ENCODE measurements around the gene FXYD2. TPM values are rescaled to one million over a fixed set of nuclear protein-coding genes. Genes with fewer than 3 reads are reported as not detected.
"Not testable (repeated sequence)": the region's sequence is repeated elsewhere in the genome, so short reads cannot be mapped to it uniquely, and the experiment has no call there.

FXYD2 gene
- total and polyA plus RNA-seq, 7 experiments from 2014 or later, result 3.1 to 25.6 (median 5.6) TPM

DNA sequence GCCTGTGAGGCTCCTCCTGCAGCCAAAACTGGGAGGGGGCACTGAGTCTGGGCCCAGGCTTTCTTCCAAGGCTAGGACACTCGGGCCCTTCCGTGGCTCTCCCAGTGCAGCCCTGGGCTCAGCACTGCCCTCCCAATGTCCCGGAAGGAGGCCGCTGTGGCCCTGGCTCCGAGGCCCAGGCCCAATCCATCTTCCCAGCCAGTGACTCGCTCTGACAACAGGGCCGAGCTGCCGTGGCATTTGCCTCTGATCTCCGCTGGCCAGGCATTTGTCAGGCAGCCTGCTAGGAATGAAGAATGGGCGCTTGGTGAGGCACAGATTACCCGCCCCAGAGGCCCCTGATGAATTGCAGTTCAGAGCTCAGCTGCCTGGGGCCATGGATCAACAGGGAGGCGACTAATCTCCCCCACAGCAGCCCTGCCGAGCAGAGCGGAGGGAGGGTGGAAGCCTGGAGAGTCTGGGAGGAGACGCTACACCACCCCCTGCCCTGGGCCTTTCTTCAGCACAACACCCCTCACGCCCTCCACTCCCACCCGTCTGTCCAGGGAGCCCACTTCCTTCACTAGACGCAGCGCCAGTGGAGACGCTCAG is 8.3 kb downstream of the FXYD2 start:
- ChIA-PET CTCF (interaction anchor here (0.5 to 7.5 kb wide), 13 partner anchors 10 to 1331 kb away, joined by 3 to 189 read pairs (median 10); no protein-coding TSS in a partner anchor), POLR2A (interaction anchor here (1.3 to 3.4 kb wide), 5 partner anchors 9 to 236 kb away, joined by 4 to 25 read pairs (median 6); partner anchors contain the start of gene FXYD2)
- Histone ChIP-seq H3K36me3 (ENCODE audit: control insufficient read depth in 2 of 3, insufficient read depth in 3 of 3, low read length in 3 of 3) (no peaks in the 10 kb centered on the region), H3K4me3 (ENCODE audit: low read length) (no peak overlapping the region), H3K4me1 (ENCODE audit: control insufficient read depth in 2 of 2, insufficient read depth in 2 of 2, low read length in 2 of 2) (peaks cover 39 to 43% of the 10 kb centered on the region in 2 donors), H3K27me3 (ENCODE audit: control insufficient read depth in 2 of 2, insufficient read depth in 2 of 2, low read length in 2 of 2) (no peaks in the 10 kb centered on the region), H3K9me3 (ENCODE audit: control insufficient read depth in 2 of 3, low read length in 3 of 3) (no peaks in the 10 kb centered on the region), H3K27ac (ENCODE audit: low read depth, low read length) (peak overlapping the region; percentile 60)
- Mint-ChIP-seq H3K27ac (peak overlapping the region; percentile 78 to 93 (median 84)), H3K9me3 (no peaks in the 10 kb centered on the region), H3K4me3 (peak overlapping the region in 6 of 10 donors; percentile 24 to 79 (median 73)), H3K27me3 (no peaks in the 10 kb centered on the region), H3K4me1 (peaks cover 29 to 56% (median 40%) of the 10 kb centered on the region in 7 donors), H3K36me3 (peaks cover 0 to 2% (median 0%) of the 10 kb centered on the region in 5 donors)
- ATAC-seq (no peak), DNase-seq (no peak)
- intact Hi-C loops (cut with micrococcal nuclease), result loop anchor here (2.0 to 10.0 kb wide), 3 partner anchors 389 to 1566 kb away; partner anchors contain the start of gene USP2 (in 1 of the 2)

DNA sequence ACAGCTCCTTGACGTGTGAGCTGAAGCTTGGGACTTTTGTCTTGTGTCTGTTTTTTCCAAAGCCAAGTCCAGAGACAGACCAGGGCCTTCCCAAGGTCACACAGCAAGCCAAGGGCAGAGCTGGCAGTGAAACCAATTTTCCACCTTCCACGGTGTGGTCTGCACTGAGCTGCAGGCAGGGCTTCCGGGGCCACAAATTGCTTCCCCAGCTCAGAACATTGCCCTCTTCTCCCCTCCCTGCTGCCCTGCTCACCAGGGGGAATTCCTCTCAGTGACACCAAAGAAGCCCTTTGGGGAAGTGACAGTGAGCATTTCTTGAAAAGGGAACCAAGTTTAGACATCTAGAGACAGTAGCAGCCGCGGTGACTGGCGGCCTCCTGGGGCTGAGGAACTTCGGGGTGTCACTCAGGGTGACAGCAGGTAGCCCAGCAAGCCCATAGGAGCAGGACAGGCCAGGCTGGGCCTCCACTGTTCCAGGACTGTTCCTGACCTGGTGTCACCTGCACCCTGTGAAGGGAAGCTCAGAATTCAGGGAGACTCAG is 9.2 kb downstream of the FXYD2 start:
- no peaks in the 10 kb centered on the region for H3K9me3 ChIP-seq (ENCODE audit: control insufficient read depth in 2 of 3, low read length in 3 of 3)
- Mint-ChIP-seq H3K36me3 (peaks cover 0 to 2% (median 0%) of the 10 kb centered on the region in 5 donors), H3K9me3 (no peaks in the 10 kb centered on the region), H3K4me1 (peaks cover 29 to 60% (median 40%) of the 10 kb centered on the region in 7 donors), H3K27ac (peak overlapping the region; percentile 78 to 93 (median 84)), H3K27me3 (no peaks in the 10 kb centered on the region), H3K4me3 (peak overlapping the region; percentile 52 to 82 (median 74))
- peaks cover 39 to 42% of the 10 kb centered on the region in 2 donors for H3K4me1 ChIP-seq (ENCODE audit: control insufficient read depth in 2 of 2, insufficient read depth in 2 of 2, low read length in 2 of 2)
- ChIA-PET POLR2A (interaction anchor here (0.6 to 3.4 kb wide), 9 partner anchors 8 to 853 kb away, joined by 3 to 25 read pairs (median 5); partner anchors contain the start of gene FXYD2), CTCF (interaction anchor here (0.7 to 7.5 kb wide), 12 partner anchors 8 to 389 kb away, joined by 3 to 189 read pairs (median 4); no protein-coding TSS in a partner anchor)
- ATAC-seq (peak; percentile 89), DNase-seq (peak; percentile 54 to 85 (median 70))
- H3K4me3 ChIP-seq (ENCODE audit: low read length), result peak overlapping the region; percentile 49
- peak overlapping the region; percentile 60 for H3K27ac ChIP-seq (ENCODE audit: low read depth, low read length)
- intact Hi-C loops (cut with micrococcal nuclease), result loop anchor here (1.0 to 10.0 kb wide), 6 partner anchors 14 to 1567 kb away; partner anchors contain the start of genes IL10RA (in 1 of the 2) and USP2 (in 1 of the 2)
- no peaks in the 10 kb centered on the region for H3K36me3 ChIP-seq (ENCODE audit: control insufficient read depth in 2 of 3, insufficient read depth in 3 of 3, low read length in 3 of 3)
- no peaks in the 10 kb centered on the region for H3K27me3 ChIP-seq (ENCODE audit: control insufficient read depth in 2 of 2, insufficient read depth in 2 of 2, low read length in 2 of 2)

DNA sequence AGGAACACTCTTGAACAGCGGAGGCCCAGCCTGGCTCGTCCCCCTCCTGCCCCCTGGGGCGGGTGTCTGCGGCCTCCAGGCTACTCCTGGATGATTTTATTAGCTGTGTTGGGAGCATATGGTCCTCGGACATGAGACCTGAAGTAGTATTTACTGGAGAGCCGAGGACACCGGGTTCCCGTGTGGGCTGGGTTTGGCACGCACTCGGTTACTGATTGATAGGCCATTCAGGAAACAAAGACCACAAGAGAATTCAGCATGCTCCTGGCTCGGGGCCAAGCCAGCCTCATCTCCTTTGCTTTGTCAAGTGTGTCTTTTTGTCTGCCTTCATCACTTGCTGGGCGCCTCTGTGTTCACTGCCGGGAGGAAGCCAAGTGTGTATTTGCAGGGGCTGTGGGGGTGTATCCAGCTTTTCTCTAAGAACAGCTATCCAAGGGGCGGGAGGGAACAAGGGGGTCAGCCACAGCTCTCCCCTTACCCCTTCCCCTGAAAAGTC is 9.7 kb downstream of the FXYD2 start:
- Histone ChIP-seq H3K27me3 (ENCODE audit: control insufficient read depth in 2 of 2, insufficient read depth in 2 of 2, low read length in 2 of 2) (no peaks in the 10 kb centered on the region), H3K27ac (ENCODE audit: low read depth, low read length) (peak overlapping the region; percentile 60), H3K36me3 (ENCODE audit: control insufficient read depth in 2 of 3, insufficient read depth in 3 of 3, low read length in 3 of 3) (no peaks in the 10 kb centered on the region), H3K4me1 (ENCODE audit: control insufficient read depth in 2 of 2, insufficient read depth in 2 of 2, low read length in 2 of 2) (peaks cover 39 to 42% of the 10 kb centered on the region in 2 donors), H3K9me3 (ENCODE audit: control insufficient read depth in 2 of 3, low read length in 3 of 3) (no peaks in the 10 kb centered on the region), H3K4me3 (ENCODE audit: low read length) (peak overlapping the region; percentile 49)
- peaks cover 29 to 63% (median 43%) of the 10 kb centered on the region in 7 donors for H3K4me1 Mint-ChIP-seq
- H3K9me3 Mint-ChIP-seq, result no peaks in the 10 kb centered on the region
- H3K27me3 Mint-ChIP-seq, result peaks cover 0 to under 1% (median 0%) of the 10 kb centered on the region in 5 donors
- peak; percentile 60 to 85 (median 78) for DNase-seq
- ChIA-PET POLR2A (interaction anchor here (0.9 to 3.4 kb wide), 8 partner anchors 7 to 240 kb away, joined by 3 to 25 read pairs (median 6); partner anchors contain the start of gene FXYD2), CTCF (interaction anchor here (0.8 to 7.5 kb wide), 10 partner anchors 9 to 389 kb away, joined by 3 to 189 read pairs (median 8); no protein-coding TSS in a partner anchor)
- intact Hi-C loops (cut with micrococcal nuclease), result loop anchor here (1.0 to 10.0 kb wide), 6 partner anchors 14 to 1567 kb away; partner anchors contain the start of genes IL10RA (in 1 of the 2) and USP2 (in 1 of the 2)
- H3K36me3 Mint-ChIP-seq, result peaks cover 0 to 2% (median 0%) of the 10 kb centered on the region in 5 donors
- ATAC-seq, result peak; percentile 62
- H3K27ac Mint-ChIP-seq, result peak overlapping the region; percentile 78 to 93 (median 84)
- H3K4me3 Mint-ChIP-seq, result peak overlapping the region; percentile 52 to 82 (median 74)

DNA sequence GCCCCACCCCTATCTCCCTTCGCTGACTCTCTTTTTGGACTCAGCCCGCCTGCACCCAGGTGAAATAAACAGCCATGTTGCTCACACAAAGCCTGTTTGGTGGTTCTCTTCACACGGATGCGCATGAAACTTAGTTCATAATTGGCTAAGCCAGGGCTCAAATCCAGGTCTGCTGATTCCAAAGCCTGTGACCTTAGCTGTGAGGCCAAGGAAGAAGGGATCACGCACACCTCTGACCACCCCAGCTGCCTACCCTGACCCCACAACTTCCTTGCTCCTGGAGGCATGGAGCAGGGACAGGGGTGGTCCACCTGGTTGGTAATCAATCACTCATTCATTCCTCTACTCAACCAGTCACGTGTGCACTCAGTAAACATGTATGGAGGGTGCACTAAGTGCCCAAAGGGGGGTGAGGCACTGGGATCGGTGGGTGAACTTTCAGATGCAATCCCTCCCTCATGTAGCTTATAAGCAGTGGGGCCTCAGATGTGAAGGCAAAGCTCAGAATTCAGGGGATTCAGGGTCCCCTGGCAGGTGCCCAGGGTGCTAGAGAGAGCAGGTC is 10.3 kb downstream of the FXYD2 start:
- Mint-ChIP-seq H3K27ac (peak overlapping the region; percentile 8 to 93 (median 83)), H3K27me3 (peaks cover 0 to 3% (median 0%) of the 10 kb centered on the region in 5 donors), H3K4me1 (peaks cover 32 to 67% (median 46%) of the 10 kb centered on the region in 7 donors), H3K9me3 (no peaks in the 10 kb centered on the region), H3K36me3 (peaks cover 0 to 2% (median 0%) of the 10 kb centered on the region in 5 donors), H3K4me3 (peak overlapping the region in 9 of 10 donors; percentile 52 to 79 (median 73))
- peak overlapping the region; percentile 49 for H3K4me3 ChIP-seq (ENCODE audit: low read length)
- H3K4me1 ChIP-seq (ENCODE audit: control insufficient read depth in 2 of 2, insufficient read depth in 2 of 2, low read length in 2 of 2), result peaks cover 39 to 46% of the 10 kb centered on the region in 2 donors
- POLR2A ChIA-PET, result interaction anchor here (1.0 to 2.2 kb wide), 5 partner anchors 10 to 240 kb away, joined by 3 to 6 read pairs (median 5); partner anchors contain the start of gene FXYD2
- intact Hi-C loops (cut with micrococcal nuclease), result loop anchor here in 1 of 2 donors (2.0 to 10.0 kb wide), 4 partner anchors 137 to 959 kb away; partner anchors contain the start of gene IL10RA
- no peaks in the 10 kb centered on the region for H3K36me3 ChIP-seq (ENCODE audit: control insufficient read depth in 2 of 3, insufficient read depth in 3 of 3, low read length in 3 of 3)
- no peaks in the 10 kb centered on the region for H3K9me3 ChIP-seq (ENCODE audit: control insufficient read depth in 2 of 3, low read length in 3 of 3)
- CTCF ChIA-PET, result interaction anchor here (0.8 to 4.9 kb wide), 9 partner anchors 10 to 388 kb away, joined by 3 to 55 read pairs (median 5); no protein-coding TSS in a partner anchor
- DNase-seq, result no peak
- H3K27me3 ChIP-seq (ENCODE audit: control insufficient read depth in 2 of 2, insufficient read depth in 2 of 2, low read length in 2 of 2), result no peaks in the 10 kb centered on the region
- ATAC-seq, result no peak
- H3K27ac ChIP-seq (ENCODE audit: low read depth, low read length), result peak overlapping the region; percentile 60

DNA sequence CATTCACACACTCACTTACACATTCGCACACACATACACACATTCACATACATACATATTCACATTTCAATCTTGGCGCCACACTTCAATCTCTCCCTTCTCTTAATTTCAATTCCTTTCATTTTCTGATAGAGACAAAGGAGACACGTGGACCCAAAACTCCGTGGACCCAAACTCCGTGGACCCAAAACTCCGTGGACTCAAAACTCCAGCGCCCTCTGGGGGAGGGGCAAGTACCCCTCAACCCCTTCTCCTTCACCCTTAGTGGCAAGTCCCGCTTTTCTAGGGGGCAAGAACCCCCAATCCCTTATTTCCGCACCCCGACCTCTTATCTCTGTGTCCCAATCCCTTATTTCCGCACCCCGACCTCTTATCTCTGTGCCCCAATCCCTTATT is 14.5 kb downstream of the FXYD2 start:
- not testable (repeated sequence) for H3K27me3 ChIP-seq (ENCODE audit: control insufficient read depth in 2 of 2, insufficient read depth in 2 of 2, low read length in 2 of 2)
- peaks cover 15 to 39% (median 19%) of the 10 kb centered on the region in 7 donors for H3K4me1 Mint-ChIP-seq

More for the DNA sequence above, 14.5 kb downstream of the FXYD2 start:
- DNase-seq; H3K36me3 ChIP-seq (ENCODE audit: control insufficient read depth in 2 of 3, insufficient read depth in 3 of 3, low read length in 3 of 3); H3K27me3 Mint-ChIP-seq; ATAC-seq; H3K9me3 ChIP-seq (ENCODE audit: control insufficient read depth in 2 of 3, low read length in 3 of 3); H3K9me3 Mint-ChIP-seq; H3K27ac ChIP-seq (ENCODE audit: low read depth, low read length); H3K36me3 Mint-ChIP-seq; H3K4me3 ChIP-seq (ENCODE audit: low read length): not testable (repeated sequence)
- ChIA-PET POLR2A (interaction anchor here (1.7 kb wide), 1 partner anchor 243 kb away, joined by 5 read pairs; no protein-coding TSS in a partner anchor), CTCF (interaction anchor here (0.9 to 7.9 kb wide), 6 partner anchors 8 to 362 kb away, joined by 3 to 189 read pairs (median 21); partner anchors contain the start of gene FXYD2)
- Mint-ChIP-seq H3K4me3 (peak overlapping the region in 6 of 10 donors; percentile 2 to 34 (median 7)), H3K27ac (peak overlapping the region in 4 of 9 donors; percentile 3 to 34 (median 9))
- intact Hi-C loops (cut with micrococcal nuclease), result loop anchor here in 1 of 2 donors (10.0 kb wide), 1 partner anchor 955 kb away; no protein-coding TSS in a partner anchor
- peaks cover 10 to 13% of the 10 kb centered on the region in 2 donors for H3K4me1 ChIP-seq (ENCODE audit: control insufficient read depth in 2 of 2, insufficient read depth in 2 of 2, low read length in 2 of 2)

Measured in naive thymus-derived CD4-positive, alpha-beta T cell (primary cell).